Ishikawa (cell line): Measurements from ENCODE around the gene VWF.

Experiments
- CEBPB ChIP-seq: IDR thresholded peaks from 2 replicates; pipeline ENCODE4 v1.6.1; 2012
- CREB1 ChIP-seq: IDR thresholded peaks from 2 replicates; pipeline ENCODE4 v1.6.1; 2012; ENCODE audit warnings: low read depth
- EGR1 ChIP-seq: IDR thresholded peaks from 2 replicates; pipeline ENCODE4 v1.6.1; 2012
- EP300 ChIP-seq: IDR thresholded peaks from 2 replicates; pipeline ENCODE4 v1.6.1; 2012; ENCODE audit warnings: borderline replicate concordance
- FOXM1 ChIP-seq: IDR thresholded peaks from 2 replicates; pipeline ENCODE4 v1.6.1; 2012; ENCODE audit warnings: low read depth, borderline replicate concordance
- MAX ChIP-seq: IDR thresholded peaks from 2 replicates; pipeline ENCODE4 v1.6.1; 2012
- NFIC ChIP-seq: IDR thresholded peaks from 2 replicates; pipeline ENCODE4 v1.6.1; 2012
- RAD21 ChIP-seq: IDR thresholded peaks from 2 replicates; pipeline ENCODE4 v1.6.1; 2012; ENCODE audit warnings: low read depth
- REST ChIP-seq: IDR thresholded peaks from 2 replicates; pipeline ENCODE4 v1.6.1; 2012; ENCODE audit warnings: low read depth, mild to moderate bottlenecking
- TAF1 ChIP-seq: IDR thresholded peaks from 2 replicates; pipeline ENCODE4 v1.6.1; 2012; ENCODE audit warnings: low read depth, mild to moderate bottlenecking
- TCF12 ChIP-seq: IDR thresholded peaks from 2 replicates; pipeline ENCODE4 v1.6.1; 2012; ENCODE audit warnings: low read depth
- YY1 ChIP-seq: IDR thresholded peaks from 2 replicates; pipeline ENCODE4 v1.6.1; 2012; ENCODE audit warnings: low read depth
- ZBTB7A ChIP-seq: IDR thresholded peaks from 2 replicates; pipeline ENCODE4 v1.6.1; 2012; ENCODE audit warnings: low read depth
- TF ChIP-seq, protein P1 (sequence below): IDR thresholded peaks from 2 replicates; pipeline ENCODE4 v1.6.1; 2012

DNA sequence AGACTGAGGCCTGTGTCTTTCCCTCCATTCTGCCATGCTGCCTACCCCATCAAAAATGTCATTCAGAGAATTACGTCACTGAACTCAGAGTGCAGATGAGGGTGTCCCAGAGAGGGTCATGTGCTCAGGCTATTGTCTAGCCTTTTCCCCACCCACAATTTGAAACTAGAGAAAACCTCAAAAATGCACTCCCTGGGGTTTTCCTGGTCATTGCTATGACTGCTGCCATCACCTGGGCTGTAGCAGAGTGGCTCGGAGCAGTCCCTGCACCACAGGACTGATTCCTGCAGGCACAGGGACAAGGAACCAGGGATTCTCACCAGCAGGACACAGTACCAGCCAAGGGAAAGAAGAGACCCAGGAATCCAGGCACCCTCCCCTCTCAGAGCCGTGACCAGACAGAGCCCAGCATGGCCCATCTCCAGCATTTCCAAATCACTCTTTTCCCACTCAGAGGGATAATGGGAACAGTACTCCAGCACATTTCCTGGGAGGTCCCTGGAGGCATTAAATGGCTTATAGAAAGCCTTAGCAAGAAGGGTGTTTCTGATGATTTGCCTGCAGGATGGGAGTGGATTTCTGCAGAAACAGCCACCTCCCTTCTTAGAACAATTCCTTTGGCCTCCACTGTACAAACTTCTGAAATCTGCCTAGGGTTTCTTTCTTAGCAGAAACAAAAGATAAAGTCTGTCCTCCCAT, 45.9 kb downstream of the VWF start:
- TF ChIP-seq MAX (peak; percentile 62), RAD21 (peak; percentile 40), TCF12 (peak; percentile 82), EP300 (peak; percentile 70; the same call in 1 of the 2 replicates), CEBPB (peak; percentile 62; the same call in 1 of the 2 replicates), REST (no peak), CREB1 (no peak; the same call in 1 of the 2 replicates), EGR1 (no peak), ZBTB7A (no peak), TAF1 (no peak), FOXM1 (no peak), YY1 (peak; percentile 73), NFIC (no peak; the same call in 1 of the 2 replicates)
- TF ChIP-seq, protein P1, sequence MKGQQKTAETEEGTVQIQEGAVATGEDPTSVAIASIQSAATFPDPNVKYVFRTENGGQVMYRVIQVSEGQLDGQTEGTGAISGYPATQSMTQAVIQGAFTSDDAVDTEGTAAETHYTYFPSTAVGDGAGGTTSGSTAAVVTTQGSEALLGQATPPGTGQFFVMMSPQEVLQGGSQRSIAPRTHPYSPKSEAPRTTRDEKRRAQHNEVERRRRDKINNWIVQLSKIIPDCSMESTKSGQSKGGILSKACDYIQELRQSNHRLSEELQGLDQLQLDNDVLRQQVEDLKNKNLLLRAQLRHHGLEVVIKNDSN: peak; percentile 91
